ENCODE data around the gene ANKRD16.

The ANKRD16 gene

DNA sequence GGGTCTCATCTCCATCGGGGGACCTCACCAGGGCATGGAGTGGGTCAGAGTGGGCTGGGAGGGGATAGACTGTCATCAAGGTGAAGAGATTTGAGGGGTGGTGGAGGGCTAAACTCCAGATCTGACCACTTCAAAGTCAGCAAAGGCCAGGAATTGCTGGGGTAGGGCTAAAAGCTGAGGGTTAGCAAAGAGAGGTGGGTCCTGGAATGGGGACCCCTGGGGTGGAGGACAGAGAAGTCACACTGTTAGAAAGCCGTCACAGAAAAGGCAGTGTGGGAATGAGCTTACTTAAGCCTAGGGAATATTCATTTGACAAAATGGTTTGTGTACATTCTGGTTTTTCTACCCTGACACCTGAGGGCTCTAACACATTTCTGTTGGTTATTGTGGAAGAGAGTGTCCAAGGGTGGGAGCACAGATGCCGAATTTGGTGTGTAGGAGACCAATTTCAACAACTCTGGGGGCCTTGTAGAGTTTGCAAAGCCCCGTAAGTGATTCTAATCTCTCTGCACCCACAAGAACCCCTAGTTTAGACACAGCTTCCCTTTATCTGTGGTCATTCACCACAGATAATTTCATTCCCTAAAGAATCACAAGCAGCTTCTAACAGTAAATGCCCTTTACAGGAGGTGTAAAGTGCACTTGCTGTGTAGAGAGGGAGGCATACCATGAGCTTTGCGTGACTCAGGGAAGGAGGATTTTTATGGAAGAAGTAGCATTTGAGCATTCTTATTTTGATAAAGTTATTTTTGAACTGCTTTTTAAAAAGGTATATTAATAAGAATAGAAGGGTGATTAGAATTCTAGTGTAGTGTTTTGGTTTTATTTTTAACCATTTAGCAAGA lies 6.7 kb upstream of the ANKRD16 start:
- no peak for TF ChIP-seq CTCF (IDR thresholded peaks at IDR 0.05; ENCODE audit: low read depth, low read length)
- Histone ChIP-seq H3K27me3 (ENCODE audit: insufficient read depth, low read depth, severe bottlenecking) (no peaks in the 10 kb centered on the region), H3K9me3 (ENCODE audit: severe bottlenecking) (no peaks in the 10 kb centered on the region), H3K36me3 (no peaks in the 10 kb centered on the region), H3K27ac (no peak overlapping the region), H3K4me3 (ENCODE audit: low read depth, low read length) (no peak overlapping the region)
- no peak for DNase-seq

DNA sequence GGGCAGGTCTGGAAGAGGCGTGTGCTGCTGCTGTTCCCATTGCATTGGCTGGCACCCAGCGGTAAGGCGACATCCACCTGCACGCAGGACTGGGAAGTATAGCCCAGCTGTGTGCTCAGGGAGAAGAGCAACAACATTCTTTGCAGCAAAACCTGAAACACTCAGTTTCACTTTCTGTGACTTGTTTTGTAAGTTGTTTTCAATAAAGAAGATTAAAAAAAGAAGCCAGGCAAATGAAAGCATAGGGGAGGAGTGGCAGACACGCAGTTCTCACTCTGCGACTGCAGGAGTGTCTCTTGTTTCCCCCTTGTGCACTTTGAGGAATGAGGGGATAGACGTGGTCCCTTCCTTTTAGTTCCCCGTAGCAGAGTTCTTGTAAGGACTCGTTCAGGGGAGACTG lies 6.1 kb upstream of the ANKRD16 start:
- Histone ChIP-seq H3K36me3 (no peaks in the 10 kb centered on the region), H3K4me3 (ENCODE audit: low read depth, low read length) (no peak overlapping the region), H3K27ac (no peak overlapping the region), H3K9me3 (ENCODE audit: severe bottlenecking) (no peaks in the 10 kb centered on the region), H3K27me3 (ENCODE audit: insufficient read depth, low read depth, severe bottlenecking) (no peaks in the 10 kb centered on the region)
- no peak for TF ChIP-seq CTCF (IDR thresholded peaks at IDR 0.05; ENCODE audit: low read depth, low read length)
- DNase-seq: no peak

DNA sequence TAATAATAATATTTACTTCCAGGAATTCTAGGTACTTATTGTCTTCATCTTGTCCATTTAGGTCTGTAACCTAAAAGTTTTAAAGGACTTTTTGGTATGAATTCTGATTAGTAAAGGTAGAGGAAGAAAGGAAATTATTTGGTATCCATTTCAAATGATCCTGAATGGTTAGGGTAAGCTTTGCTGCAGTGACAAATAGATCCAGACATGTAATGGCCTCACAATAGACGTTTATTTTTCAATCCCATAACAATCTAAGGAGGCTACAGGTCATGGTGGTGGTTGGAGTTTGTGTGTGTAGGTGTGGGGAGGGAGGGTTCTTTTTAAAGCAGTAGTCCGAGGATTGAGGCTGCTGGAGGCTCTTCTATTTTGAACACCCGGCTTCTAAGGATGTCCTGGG lies 5.7 kb upstream of the ANKRD16 start:
- no peaks in the 10 kb centered on the region for H3K36me3 ChIP-seq
- H3K27ac ChIP-seq: no peak overlapping the region
- H3K4me3 ChIP-seq (ENCODE audit: low read depth, low read length): no peak overlapping the region
- DNase-seq: no peak
- no peaks in the 10 kb centered on the region for H3K9me3 ChIP-seq (ENCODE audit: severe bottlenecking)
- TF ChIP-seq CTCF (IDR thresholded peaks at IDR 0.05; ENCODE audit: low read depth, low read length): no peak
- no peaks in the 10 kb centered on the region for H3K27me3 ChIP-seq (ENCODE audit: insufficient read depth, low read depth, severe bottlenecking)

DNA sequence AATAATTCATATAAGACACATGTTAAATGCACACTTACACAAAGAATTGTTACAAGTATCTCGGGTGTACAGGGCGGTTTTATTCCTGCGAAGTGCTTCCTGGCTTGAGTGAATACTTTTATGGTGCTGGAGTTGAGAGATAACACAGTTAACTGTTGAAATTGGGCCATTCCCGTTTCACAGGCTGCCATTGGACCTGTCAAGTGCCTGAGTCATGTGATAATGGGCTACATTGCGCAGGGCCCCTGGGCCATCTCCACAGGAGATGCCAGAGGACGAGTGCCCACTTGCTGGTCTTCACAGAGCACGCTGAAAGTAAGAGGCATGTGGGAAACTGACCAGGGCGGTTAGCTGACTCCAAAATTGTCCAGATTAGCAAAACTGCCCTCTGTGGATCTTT lies 5.2 kb upstream of the ANKRD16 start:
- no peak for DNase-seq
- no peak overlapping the region for H3K27ac ChIP-seq
- TF ChIP-seq CTCF (IDR thresholded peaks at IDR 0.05; ENCODE audit: low read depth, low read length): no peak
- H3K27me3 ChIP-seq (ENCODE audit: insufficient read depth, low read depth, severe bottlenecking): no peaks in the 10 kb centered on the region
- no peaks in the 10 kb centered on the region for H3K36me3 ChIP-seq
- H3K9me3 ChIP-seq (ENCODE audit: severe bottlenecking): no peaks in the 10 kb centered on the region
- H3K4me3 ChIP-seq (ENCODE audit: low read depth, low read length): no peak overlapping the region

GRCh38 chr10:5894403-5894802 lies 4.7 kb upstream of the ANKRD16 start:
- no peak overlapping the region for H3K4me3 ChIP-seq (ENCODE audit: low read depth, low read length)
- DNase-seq: no peak
- no peaks in the 10 kb centered on the region for H3K9me3 ChIP-seq (ENCODE audit: severe bottlenecking)
- no peak for TF ChIP-seq CTCF (IDR thresholded peaks at IDR 0.05; ENCODE audit: low read depth, low read length)
- no peak overlapping the region for H3K27ac ChIP-seq
- H3K36me3 ChIP-seq: no peaks in the 10 kb centered on the region
- no peaks in the 10 kb centered on the region for H3K27me3 ChIP-seq (ENCODE audit: insufficient read depth, low read depth, severe bottlenecking)

- H3K9me3 ChIP-seq (ENCODE audit: severe bottlenecking): no peaks in the 10 kb centered on the region
- H3K27me3 ChIP-seq (ENCODE audit: insufficient read depth, low read depth, severe bottlenecking): no peaks in the 10 kb centered on the region
- H3K27ac ChIP-seq: no peak overlapping the region
- no peaks in the 10 kb centered on the region for H3K36me3 ChIP-seq
- no peak for TF ChIP-seq CTCF (IDR thresholded peaks at IDR 0.05; ENCODE audit: low read depth, low read length)
- DNase-seq: no peak
- H3K4me3 ChIP-seq (ENCODE audit: low read depth, low read length): no peak overlapping the region
Measured at GRCh38 chr10:5893321-5893720, 3.6 kb upstream of the ANKRD16 start.
